HG03439 (cell line): ENCODE results near the gene SYTL3.

Source experiments
- ATAC-seq: cut with Tn5 transposase; IDR thresholded peaks from one replicate; pipeline ENCODE4 v1.9.1; 2021; ENCODE audit warnings: mild to moderate bottlenecking, moderate library complexity; ENCODE audit not compliant: unreplicated experiment

The SYTL3 gene

DNA sequence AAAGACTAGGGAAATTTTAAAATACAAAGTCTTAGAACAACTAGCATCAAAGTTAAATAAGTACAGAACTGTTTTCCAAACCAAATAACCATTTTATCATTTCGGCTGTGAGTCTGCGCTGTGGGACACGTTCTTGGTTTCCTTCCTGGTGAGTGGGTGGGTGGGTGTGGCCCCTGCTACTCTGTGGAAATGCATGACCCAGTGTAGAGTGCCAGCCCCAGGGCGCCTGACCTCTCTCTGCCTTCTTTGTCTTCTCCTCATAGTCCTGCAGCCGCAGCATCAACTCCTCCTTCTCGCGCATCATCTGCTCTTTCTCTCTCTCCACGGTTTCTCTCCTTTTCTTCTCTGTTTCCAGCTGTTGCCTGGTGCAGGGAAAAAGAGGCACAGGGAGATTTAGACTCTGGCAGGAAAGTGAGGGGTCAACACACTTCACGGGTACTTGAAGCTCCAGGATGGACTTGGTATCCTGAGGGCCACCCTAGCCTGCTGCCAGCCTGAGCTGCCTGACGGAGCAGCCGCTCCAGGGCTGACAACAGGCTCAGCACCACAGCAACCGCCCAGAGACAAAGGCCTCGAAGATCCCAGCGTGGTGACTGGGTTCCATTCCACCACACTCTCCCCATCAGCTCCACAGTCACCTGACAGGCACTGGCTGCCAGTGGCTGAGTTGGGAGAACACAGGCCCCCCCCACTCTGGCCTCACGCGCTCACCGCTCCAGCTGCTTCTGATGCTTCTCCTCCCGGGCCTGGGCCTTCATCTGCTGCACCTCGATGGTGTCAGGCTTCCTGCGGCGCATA lies 120.9 kb downstream of the SYTL3 start:
- no peak for ATAC-seq

DNA sequence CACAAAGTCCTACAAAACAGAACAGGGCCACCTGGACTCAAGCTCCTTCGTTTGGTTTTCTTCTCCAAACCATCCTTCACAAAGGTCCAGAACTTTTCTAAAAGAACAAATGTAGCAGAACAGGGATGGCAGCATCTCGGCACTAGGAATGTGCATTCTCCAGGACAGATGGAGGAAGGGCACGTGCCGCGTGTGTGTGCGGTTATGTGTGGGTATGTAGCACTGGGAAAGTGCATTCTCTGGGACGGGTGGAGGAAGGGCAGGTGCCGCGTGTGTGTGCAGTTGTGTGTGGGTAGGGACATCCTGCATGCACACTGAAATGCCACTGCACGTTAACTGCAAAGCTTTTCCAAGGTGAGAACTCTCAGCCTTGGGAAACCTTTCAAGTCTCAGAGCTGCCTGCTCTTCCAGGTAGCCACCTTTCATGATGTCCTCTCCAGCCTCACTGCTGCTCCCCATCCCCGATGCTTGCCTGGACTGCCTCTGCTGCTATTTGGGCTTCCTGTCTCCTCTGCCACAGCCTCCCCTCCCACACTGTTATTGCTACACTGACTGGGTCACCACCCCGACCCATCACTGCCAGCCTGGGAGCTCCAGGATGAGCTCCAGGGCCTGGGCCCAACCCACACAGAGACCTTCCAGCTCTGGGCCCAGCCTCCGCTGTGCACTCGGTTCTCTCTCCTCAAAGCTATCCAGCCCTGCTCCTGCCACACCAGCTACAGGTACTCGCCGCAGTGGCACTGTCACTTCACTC lies 121.7 kb downstream of the SYTL3 start:
- ATAC-seq = no peak

DNA sequence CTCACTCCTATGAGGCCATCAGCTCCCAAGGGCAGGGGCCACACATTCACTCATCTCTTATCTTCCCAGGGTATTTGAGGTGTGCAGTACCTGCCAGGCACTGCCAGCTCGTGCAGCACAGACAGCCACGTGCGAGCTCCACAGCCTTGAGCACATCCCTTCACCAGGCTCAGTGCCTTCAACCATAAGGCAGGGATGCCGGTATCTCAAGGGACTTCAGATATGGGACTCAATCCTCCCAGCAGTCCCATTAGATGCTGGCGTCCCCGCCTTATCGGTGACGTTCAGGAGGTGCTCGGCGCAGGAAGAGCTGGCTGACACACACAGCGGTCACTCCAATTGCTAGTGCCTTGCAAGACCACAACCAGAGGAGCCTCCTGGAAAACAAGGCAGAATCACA lies 122.3 kb downstream of the SYTL3 start:
- no peak for ATAC-seq

DNA sequence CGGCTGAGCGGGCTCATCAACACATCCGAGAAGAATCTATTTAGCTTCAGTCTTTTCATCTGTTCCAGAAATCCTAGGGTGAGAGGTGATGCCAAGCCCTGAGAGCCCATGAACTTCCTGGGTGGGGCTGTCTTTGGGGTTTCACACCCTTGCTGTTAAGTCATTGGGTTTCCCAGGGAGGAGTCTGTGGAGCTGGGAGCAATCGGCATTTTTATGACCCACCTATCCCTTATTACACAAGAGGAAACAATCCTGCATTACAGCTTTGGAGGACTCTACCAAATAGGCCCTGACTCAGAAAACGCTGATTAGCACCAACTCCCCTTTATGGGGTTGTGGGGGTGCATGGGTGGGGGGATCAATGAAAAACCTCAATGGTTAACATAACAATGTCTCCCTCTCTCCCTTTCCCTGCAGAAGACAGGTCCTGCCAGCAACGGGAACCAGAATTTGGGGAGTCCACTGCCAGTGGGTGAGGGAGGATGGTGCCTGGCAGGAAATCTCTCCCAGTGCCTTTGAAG lies 123.1 kb downstream of the SYTL3 start:
- no peak for ATAC-seq

DNA sequence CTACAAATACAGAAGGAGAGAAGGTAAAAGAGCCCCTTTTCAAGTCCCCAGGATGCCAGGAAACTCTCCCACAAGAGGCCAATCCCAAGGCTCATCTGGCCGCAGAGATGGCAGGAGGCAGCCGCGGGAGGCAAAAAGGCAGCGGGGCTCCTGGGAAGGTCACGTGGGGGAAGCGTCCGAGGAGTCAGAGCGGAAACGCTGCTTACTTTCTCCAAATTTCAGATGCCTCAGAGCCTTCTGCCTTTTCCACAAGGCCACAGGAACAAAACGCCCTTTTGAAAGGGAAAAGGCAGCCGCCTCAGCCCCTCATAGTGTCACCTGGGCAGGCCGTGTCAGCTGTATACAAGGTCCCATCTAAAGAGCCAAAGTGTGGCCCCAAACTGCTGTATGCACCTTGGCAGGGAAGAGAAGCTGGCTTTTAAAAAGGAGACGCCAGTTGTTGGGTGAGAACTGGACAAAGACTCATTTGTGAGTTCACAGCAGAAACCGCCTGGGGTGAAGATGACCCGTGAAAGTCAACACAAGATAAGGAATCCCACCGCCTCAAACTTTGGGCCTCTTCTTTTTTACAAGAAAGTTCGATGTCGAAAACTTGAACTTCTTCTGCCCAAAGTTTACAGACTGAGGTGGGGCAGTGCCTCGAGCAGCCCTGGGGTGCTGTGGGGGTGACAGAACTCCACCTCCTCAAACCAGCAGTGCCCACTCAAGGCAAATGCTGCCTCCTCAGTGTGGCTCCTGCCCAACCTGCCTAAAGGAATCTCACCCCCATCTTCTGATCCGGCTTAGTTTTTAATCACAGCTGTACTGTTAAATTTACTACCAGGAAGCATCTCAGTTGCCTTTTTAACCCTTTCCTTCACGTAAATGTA lies 124.0 kb downstream of the SYTL3 start:
- no peak for ATAC-seq

DNA sequence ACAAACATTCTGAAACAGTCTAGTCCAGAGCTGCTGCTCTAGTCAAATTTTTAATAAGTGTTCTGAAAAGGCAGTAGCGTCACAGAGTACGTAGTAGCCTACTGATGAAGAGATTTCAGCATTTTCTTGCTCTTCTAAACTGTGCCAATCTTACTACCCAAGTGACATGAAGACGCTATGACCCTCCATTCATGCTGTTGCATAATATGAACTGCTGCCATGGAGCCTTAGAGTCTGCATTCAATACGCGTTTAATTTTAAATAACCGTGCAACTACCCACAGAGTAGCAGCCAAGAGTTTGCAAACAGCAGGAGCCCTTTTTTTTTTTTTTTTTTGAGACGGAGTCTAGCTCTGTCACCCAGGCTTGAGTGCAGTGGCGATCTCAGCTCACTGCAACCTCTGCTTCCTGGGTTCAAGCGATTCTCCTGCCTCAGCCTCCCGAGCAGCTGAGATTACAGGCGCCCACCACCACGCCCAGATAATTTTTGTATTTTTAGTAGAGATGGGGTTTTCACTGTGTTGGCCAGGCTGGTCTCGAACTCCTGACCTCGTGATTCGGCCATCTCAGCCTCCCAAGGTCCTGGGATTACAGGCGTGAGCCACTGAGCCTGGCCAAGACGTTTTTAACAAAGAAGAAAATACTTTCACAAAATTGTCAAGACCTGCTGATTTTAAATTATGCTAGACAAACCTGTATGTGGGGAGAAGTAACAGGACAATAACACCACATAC lies 125.0 kb downstream of the SYTL3 start:
- ATAC-seq = no peak

DNA sequence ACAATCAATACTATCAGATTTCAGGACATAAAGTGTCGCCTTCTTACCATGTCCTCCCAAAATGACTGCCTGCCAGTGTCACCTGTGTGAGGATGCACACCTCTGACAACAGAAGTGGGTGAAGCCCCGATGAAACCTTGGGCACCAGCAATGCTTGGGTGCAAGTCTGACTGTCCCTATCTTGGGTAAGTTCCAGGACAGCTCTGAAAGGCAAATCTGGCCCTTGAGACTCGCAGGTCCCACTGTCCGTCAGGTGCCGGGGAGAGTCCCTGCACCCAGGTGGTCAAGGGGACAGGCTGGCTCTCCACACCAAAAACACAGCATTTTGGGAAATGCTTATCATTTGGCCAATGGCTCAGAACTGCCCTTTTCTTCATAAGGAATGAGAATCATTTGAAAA lies 126.0 kb downstream of the SYTL3 start:
- no peak for ATAC-seq

DNA sequence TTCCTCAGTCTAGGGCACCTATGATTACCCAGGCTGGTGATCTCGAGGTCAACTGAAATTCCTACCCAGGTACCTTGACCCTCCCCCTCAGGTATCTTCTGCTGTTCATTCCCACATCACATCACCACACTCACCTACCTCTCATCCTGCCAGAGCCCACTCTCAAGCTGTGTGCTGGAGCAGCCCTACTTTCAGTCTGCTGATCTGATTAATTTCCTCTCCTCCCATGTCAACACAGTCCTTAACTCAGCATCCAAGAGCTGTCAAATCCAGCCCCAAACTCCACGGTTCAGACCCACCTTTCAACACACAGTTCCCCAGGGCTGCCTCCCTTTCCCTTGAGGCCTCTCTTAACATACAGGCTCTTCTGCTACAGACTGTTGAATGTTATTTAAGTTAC lies 126.9 kb downstream of the SYTL3 start:
- no peak for ATAC-seq

DNA sequence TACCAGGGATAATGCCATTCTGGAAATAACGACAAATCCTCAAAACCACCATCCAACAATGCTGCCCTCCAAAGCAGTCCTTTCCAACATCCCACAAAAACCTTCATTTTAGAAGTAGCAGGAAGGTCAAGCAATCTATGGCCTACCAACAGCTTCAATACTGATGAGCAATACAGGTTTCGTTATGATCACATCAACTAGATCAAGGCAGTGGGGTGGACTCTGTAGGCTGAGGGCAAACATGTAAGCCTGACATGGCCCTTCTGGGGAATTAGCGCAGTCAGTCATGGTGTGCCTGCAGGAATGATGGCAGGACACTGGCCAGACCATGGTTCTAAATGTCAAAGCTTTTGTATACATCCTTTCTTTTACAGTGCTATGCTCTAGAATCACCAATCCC lies 127.7 kb downstream of the SYTL3 start:
- no peak for ATAC-seq

DNA sequence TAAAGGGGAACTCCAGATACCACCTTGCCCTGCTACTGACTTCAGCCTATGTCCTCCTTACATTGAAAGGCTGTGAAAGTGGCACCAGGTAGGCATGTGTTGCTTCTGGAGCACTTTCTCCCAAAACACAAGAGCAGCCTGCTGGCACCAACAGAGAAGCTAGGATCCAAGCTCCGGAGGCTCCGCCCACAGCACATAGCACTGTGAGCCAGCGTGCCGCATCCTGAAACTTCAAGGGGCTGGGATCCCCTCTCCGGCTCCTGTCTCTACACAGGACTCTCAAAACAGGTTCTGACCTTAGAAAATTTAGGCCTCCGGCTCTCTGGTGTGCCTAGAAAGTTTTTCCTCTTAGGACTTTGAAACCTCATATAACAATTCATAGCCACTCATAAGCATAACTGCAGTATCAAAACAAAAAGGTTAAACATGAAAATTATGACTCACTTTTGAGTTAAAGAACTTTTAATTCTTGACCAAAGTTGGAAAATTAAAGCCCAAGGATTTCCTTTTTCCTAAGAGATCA lies 128.2 kb downstream of the SYTL3 start:
- no peak for ATAC-seq

DNA sequence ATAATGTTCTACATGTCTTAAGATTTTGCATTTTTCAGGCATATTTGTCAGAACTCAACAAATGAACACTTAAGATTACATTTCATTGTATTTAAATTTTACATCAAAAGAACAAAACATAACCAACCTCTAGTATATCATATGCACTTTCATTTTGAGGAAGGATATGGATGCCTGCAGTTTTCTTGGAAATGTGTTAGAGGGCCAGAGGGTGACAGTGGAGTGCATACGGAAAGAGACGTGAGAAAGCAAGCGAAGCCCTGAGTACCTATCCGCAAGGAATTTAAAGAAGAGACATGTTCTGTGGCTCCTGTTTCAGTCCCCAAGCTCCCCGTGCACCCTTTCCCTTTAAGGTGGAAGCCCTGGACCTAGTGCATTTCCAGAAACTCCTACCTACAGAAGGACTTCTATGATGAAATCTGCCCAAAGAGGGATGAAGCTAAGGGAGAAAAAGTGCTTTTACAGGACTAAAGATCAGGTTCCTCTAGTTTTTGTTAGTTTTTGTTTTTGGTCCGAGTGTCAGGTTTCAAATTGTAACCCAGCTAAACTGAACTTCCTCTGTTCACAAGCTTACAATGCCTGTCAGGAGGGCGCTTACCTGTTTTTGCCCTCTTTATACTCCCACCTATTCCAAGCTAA lies 130.5 kb downstream of the SYTL3 start:
- no peak for ATAC-seq

DNA sequence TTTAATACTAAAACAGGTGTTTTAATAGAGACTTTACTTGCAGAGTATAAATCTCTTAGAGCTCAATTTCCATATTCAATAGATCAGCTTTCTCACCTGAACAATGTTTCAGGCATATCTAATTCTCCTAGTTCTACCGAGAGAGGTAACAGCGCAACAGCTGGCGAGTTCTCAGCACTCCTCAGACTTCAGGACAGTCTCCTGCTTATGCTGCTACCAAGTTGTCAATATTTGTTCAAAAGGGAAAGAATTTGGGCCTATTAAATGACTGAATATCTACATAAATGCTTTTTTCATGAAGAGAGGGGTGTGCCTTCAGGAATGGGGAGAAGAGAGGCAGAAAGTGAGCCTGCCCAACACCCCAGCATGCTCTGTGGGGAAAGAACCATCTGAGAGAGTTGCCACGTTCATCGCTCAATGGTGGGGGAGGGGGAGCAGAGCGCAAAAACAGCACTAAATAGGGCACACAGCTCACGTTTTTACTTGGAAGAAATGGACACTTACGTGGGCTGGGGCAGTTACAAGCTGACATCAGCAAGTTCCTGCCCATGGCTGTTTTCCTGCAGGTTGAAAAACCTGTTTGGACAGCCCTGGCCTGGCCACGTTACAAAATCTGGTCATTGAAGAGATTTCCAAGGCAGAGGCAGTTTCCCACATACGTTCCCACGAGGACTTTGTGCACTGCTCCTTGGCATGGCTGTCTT lies 131.3 kb downstream of the SYTL3 start:
- no peak for ATAC-seq

DNA sequence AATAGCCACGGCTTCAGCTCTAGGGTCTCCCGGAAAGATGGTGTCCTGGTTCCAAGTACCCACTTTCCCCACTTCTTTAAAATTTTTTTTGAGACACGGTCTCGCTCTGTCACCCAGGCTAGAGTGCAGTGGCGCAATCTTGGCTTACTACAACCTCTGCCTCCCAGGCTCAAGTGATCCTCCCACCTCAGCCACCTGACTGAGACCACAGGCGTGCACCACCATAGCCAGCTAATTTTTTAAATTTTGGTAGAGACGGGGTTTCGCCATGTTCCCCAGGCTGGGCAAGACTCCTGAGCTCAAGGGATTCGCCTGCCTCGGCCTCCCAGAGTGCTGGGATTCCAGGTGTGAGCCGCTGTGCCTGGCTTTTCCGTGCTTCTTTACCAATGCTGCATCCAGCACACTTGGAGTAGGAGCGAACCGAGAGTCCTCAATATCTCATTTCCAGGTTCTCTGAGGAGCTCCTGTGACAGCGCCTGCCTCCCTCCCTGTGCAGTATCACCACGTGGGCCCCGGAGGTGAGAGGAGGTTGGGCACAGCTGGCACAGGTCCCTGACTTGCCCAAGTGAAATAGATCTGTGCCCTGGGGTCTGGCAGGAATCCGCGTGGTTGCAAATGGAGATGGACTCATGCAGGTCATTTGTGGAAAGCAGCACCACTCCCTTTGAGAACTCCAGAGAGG lies 132.0 kb downstream of the SYTL3 start:
- no peak for ATAC-seq

DNA sequence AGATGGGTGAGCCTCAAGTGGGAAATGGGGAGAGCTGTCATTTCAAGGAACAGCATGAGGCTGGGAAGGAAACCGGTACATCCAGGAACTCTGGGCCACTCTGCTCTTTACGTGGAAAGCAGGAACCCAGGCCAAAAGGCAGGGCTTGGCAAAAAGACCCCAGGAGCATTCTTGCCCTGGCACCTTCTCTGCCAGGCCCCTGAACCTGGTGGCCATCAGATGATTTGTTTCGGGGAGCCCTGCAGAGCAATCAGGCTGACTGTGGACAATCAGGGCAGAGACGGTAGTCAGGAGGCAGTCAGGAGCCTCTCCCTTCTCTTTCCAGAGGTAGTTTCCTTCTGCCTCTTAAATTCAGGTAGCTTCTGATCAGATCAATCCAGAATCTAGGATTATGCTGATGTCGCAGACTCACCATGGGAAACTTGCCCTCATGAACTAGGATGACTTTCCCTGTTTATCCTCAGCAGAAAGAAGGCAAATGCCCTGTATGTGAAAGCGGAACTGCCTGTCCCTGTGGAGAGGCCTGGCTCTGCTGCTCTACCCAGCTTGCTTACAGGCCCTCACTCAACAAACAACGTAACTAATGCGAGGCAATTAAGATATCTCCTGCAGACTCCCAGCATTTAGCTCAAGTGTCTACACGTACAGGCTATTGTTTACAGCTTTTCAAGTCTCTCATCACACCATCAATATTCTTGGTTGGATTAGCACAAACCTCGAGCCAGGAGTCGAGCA lies 132.7 kb downstream of the SYTL3 start:
- ATAC-seq = no peak

DNA sequence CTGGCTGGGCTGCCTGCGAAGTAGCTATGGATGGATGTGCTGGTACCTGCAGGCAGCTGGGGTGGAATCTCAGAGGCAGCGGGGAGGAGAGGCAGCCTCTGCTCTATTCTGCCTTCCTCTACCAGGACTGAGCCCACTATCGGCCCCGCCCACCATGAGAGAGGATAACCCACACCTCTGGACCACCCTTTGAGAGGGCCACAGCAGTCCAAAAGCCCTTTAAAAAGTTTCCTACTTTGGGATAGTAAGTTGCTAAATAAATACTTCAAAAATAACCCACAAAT lies 133.3 kb downstream of the SYTL3 start:
- ATAC-seq = no peak

DNA sequence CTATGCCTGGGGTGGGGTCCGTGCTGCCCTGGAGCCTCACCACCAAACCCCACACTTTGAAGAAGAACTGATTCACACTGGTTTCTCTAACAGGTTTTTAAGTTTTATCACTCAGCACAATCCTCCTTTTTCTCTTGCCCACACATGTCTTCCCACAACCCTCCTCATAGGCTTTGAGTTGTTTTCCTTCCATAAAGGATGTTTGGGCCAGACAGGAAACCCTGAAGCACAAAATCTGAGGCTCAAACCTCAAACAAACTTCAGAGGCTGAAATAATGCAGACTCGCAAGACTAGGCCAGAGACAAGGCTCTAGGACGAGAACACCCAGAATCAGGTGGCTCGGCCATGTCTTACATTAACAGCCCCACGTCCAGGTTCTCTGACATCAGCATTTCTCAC lies 134.0 kb downstream of the SYTL3 start:
- ATAC-seq = no peak

DNA sequence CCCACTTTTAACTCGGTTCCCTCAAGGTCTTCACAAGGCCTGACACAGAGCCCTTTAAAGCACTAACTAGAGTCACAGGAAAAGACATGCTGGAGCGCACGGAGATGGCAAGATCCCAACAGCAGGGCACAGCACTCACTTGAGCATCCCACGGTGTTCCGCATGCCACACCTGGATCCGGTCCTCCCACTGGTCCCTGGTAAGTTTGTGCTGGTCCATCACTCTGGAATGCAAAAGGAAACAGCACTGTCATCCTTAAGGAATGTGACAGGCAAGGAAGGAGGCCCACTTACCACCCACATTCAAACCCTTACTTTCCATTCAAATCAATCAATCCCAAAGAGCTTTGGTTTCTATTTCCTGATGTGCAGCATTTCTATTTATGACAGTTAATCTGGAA lies 134.7 kb downstream of the SYTL3 start:
- ATAC-seq = no peak

DNA sequence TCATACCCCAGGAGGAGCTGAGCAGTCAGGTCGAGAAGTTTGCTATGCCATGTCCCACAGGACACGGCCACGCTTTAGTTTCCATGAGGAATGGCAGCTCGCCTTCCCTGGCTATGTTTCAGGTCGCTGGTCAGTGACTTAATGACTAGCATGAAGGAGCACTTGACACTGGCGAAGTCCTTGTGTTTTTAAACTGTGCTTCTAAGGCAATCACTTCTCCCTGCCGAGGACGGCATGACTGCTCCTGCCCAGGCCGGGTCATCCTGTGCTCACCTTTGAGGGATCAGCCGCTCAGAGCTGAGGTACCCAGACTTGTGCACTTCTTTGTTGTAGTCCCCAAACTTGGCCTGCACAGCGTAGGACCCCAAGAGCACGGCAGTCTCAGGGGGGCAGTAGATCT lies 135.2 kb downstream of the SYTL3 start:
- ATAC-seq = no peak
